Effector memory CD8-positive, alpha-beta T cell (primary cell): ENCODE measurements around the gene CFAP100.

Experiments used
- ATAC-seq: fragments of 150-1000 bp; cut with Tn5 transposase; replicated peaks from 2 replicates; pipeline ENCODE4 v1.10.0; 2021; ENCODE audit warnings: mild to moderate bottlenecking, moderate library complexity
- DNase-seq, 3 experiments: peaks; one replicate each; pipeline ENCODE4 v3.0.0; 2021
- H3K27ac Mint-ChIP-seq, 2 donors: one replicate each; pipeline ENCODE4 v1.8.0; 2022; ENCODE audit warnings: mild to moderate bottlenecking in 2 of 2, mixed read lengths in 2 of 2, moderate library complexity in 2 of 2
- H3K27me3 Mint-ChIP-seq, 2 donors: one replicate each; pipeline ENCODE4 v1.8.0; 2022; ENCODE audit warnings: mixed read lengths in 2 of 2
- H3K36me3 Mint-ChIP-seq: one replicate; pipeline ENCODE4 v1.8.0; 2022; ENCODE audit warnings: mild to moderate bottlenecking, moderate library complexity, mixed read lengths; ENCODE audit not compliant: insufficient read depth
- H3K4me1 Mint-ChIP-seq, 2 donors: one replicate each; pipeline ENCODE4 v1.8.0; 2022; ENCODE audit warnings: low read depth in 2 of 2, mixed read lengths in 2 of 2
- H3K4me3 Mint-ChIP-seq, 2 donors: one replicate each; pipeline ENCODE4 v1.8.0; 2022; ENCODE audit warnings: mild to moderate bottlenecking in 2 of 2, mixed read lengths in 2 of 2, moderate library complexity in 2 of 2
- H3K9me3 Mint-ChIP-seq, 2 donors: one replicate each; pipeline ENCODE4 v1.8.0; 2022; ENCODE audit warnings: mixed read lengths in 2 of 2

CFAP100 gene

DNA sequence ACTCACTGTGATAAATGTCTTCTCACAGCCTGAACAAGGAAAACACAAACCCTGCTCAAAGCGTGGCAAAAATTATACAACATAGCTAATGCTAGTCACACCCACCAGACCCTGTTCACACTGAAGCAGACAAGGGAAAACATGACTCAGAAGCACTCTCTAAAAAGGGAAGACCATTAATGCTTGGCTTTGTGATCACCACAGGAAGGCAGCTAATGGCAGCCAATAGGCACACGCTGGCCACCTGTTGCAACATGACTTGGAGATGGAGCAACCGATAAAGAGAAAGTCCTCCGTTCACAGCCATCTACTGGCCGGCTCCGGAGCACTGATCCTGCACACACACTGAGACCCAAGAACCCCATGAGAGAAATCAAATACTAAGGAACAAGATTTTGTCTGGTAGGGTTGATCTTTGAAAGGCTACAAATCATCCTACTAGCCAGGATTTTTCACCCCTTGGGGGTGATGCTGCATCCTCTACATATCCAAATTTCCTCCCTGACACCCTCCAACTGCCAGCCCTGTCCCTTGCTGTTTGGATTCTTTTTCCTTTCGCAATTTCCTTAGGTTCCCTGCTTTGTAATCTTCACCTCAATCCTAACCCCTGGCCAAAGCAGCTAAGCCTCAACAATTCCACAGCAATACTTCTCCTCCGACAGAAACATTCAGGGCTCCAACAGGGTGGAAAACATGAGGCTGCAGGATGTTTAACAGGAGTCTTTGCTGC, 77.7 kb downstream of the CFAP100 start:
- DNase-seq (no peak), ATAC-seq (no peak)
- H3K27me3 Mint-ChIP-seq, result no peaks in the 10 kb centered on the region
- H3K4me1 Mint-ChIP-seq, result peaks cover 50 to 52% of the 10 kb centered on the region in 2 donors
- H3K36me3 Mint-ChIP-seq, result peaks cover 76% of the 10 kb centered on the region
- peak overlapping the region; percentile 68 to 76 for H3K4me3 Mint-ChIP-seq
- peak overlapping the region; percentile 65 to 79 for H3K27ac Mint-ChIP-seq
- no peaks in the 10 kb centered on the region for H3K9me3 Mint-ChIP-seq

DNA sequence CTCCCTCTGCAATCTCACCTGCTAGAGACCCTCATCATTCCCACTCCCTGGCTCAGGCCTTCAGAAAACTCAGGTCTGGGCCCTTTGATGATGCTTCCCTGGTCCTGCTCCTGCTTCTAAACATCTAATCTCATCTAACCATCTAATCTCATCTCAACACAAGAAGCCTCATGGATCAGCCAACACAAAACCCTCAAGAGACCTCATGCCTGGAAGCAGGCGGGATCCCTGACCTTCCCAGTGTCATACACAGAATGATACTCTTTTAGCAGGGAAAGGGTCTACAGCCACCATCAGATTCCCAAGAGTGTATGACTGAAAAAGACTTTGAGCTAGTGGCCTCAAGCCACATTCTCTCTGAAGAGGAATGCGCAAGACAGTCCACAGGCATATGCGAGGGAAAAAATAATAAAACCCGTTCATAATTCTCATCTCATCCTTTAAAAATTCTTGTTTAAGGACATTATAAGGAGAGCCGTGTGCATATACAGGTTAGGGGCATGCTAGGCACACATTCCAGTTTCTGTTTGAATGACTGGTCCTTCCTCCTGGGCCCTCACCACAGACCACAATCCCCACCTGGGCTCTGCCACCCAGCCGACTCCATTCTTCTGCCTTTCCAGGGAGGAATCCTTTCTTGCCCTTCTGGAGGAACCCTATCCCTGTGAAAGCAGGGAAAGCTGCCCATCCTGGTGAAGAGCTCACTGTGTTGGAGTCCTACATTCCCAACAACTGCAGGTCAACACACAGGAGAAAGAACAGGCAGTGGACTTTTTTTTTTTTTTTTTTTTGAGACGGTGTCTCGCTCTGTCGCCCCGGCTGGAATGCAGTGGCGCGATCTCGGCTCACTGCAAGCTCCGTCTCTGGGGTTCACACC, 78.8 kb downstream of the CFAP100 start:
- H3K27me3 Mint-ChIP-seq, result no peaks in the 10 kb centered on the region
- H3K27ac Mint-ChIP-seq, result peak overlapping the region; percentile 65 to 79
- ATAC-seq (no peak), DNase-seq (no peak)
- peaks cover 65% of the 10 kb centered on the region for H3K36me3 Mint-ChIP-seq
- H3K9me3 Mint-ChIP-seq, result no peaks in the 10 kb centered on the region
- peak overlapping the region; percentile 68 to 76 for H3K4me3 Mint-ChIP-seq
- H3K4me1 Mint-ChIP-seq, result peaks cover 46 to 48% of the 10 kb centered on the region in 2 donors

DNA sequence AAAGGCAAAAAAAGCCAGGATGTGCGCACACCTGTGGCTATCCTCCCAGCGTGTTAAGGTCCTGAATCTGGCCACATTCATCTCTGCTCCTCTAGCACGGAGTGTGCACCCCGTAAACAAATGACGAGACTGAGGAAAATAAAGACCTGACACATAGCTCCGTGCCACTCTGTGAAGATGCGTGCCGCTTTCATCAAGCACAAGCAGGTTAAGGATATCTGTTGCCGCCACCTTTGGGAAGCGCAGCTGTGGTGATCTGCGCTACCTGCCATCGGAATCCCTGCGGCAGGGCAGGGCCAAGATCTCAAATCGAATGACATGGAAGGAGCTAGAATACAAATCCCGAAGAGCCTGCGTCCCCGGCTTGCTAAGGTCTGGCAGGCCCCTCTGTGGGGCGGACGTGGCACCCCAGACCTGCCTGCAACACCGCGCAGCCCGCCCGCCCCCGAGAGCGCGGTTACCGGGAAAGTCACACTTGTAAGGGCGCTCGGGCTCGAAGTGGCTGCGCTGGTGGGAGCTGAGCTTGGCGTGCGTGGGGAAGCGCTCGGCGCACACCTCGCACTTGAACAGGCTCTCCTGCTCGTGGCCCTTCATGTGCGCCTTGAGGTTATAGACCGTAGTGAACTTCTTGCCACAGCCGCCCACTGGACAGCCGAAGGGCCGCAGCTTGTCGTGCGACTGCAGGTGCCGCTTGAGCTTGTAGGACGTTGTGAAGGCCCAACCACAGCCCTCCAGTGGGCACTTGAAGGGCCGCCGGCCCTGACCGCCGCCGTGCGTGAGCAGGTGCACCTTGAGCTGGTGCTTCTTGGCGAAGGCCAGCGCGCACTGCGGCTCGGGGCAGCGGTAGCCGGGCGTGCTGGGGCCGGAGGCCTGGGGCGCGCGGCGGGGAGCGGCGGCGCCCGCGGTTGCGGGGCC, 80.0 kb downstream of the CFAP100 start:
- peaks cover 35% of the 10 kb centered on the region in 2 donors for H3K4me1 Mint-ChIP-seq
- H3K9me3 Mint-ChIP-seq, result no peaks in the 10 kb centered on the region
- peak; percentile 4 for ATAC-seq
- peak overlapping the region; percentile 68 to 76 for H3K4me3 Mint-ChIP-seq
- peaks cover 53% of the 10 kb centered on the region for H3K36me3 Mint-ChIP-seq
- peak overlapping the region; percentile 78 to 86 for H3K27ac Mint-ChIP-seq
- DNase-seq, result peak in 2 of 3 experiments; percentile 9 to 10
- no peaks in the 10 kb centered on the region for H3K27me3 Mint-ChIP-seq

DNA sequence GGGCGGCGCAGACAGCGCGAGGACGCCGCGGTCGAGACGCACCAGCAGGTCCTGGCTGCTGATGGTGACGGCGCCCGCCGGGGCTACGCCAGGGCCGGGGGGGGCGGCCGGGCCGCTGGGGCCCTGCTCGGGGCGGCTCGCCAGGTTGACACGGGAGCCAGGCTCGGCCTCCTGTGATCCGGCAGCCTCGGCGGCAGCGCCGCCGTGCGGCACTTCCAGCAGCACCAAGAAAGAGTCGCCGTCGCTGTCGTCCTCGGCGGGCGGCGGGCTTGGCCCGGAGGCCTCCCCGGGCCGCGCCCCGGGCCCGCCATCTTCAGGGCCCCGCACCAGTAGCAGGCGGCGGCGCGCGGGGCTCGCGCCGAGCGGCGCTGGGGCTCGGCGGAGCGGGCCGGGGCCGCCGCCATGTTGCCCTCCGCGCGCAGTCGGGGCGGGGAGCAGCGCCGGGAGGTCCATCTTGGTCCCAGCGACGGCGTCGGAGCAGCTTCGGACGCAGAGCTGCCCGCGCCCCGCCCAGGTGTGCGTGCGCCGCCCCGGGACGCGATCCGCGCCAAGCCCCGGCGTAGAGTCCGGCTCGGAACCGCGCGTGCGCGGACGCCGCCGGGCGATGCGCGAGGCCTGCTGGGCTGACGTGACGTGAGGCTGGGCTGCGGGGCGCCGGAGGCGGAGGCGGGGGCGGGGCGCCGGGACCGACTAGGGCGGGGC, 80.9 kb downstream of the CFAP100 start, which contains the start of gene ZXDC:
ZXDC (minus strand) TSS at position 479 of the 702 bp plus-strand sequence; CDS start at position 453, 26 bp downstream.
- ATAC-seq (peak; percentile 77), DNase-seq (peak; percentile 81 to 86 (median 83))
- Mint-ChIP-seq H3K9me3 (no peaks in the 10 kb centered on the region), H3K27me3 (no peaks in the 10 kb centered on the region), H3K4me1 (peaks cover 31% of the 10 kb centered on the region in 2 donors), H3K36me3 (peaks cover 48% of the 10 kb centered on the region), H3K4me3 (peak within 1 kb of the TSS; percentile 68 to 76), H3K27ac (peak within 1 kb of the TSS; percentile 78 to 86)

DNA sequence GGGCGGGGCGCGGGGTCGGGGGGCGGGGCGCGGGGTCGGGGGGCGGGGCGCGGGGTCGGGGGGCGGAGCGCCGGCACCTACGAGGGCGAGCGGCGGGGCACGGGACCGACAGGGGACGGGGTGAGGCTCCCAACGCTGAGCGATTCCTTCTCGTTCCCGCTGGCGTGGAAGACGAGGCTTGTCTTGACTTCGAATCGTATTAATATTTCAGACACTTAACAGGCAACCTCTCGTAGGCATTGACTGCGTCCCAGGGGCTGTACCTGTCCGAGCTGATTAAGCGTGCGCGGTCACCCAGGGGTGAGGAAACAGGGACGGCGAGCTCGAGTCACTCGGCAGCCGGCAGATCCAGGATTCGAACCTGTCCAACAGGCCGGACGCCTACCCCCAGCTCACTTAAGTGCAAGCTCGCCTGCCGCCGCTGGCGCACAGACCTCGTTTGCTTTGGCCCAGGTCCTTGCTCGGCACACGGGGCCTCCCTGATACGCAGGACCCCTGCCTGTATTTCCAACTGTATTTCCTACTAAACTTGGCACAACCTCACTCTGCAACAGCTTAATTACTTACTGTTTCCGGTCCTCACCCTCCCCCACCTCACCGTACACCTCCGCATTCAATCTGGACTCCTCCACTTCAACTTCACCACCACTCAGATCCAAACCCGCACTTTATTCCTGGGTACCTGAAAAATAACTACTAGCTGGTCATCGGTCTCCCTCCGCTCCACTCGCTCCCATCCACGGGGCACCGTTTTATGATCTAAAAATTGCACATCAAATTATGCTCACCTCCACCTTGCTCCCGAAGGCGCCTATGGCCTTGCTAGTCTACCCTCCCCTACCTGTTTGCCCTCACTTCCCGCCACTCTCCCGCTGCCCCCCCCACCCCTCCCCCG, 81.7 kb downstream of the CFAP100 start:
- Mint-ChIP-seq H3K36me3 (peaks cover 40% of the 10 kb centered on the region), H3K4me3 (peak overlapping the region; percentile 68 to 76), H3K27ac (peak overlapping the region; percentile 56 to 65), H3K9me3 (no peaks in the 10 kb centered on the region), H3K4me1 (peaks cover 31% of the 10 kb centered on the region in 2 donors), H3K27me3 (no peaks in the 10 kb centered on the region)
- DNase-seq (peak in 1 of 3 experiments; percentile 56), ATAC-seq (peak; percentile 32)

DNA sequence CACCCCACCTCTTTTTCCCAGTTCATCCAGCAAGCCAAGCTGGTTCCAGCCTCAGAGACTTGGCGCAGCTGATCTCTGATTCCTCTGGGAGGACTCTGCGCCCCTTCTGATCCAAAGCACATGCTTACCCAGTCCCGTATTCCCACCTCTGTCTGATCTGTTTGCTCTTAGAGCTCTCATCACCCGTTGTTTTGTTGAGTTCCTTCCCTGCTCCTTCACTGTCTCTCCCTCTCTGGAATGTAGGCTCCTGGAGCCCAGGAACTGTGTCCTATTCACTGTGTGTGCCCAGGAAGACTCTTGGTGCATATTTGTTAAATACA, 82.3 kb downstream of the CFAP100 start:
- H3K36me3 Mint-ChIP-seq, result peaks cover 34% of the 10 kb centered on the region
- H3K9me3 Mint-ChIP-seq, result no peaks in the 10 kb centered on the region
- H3K27me3 Mint-ChIP-seq, result no peaks in the 10 kb centered on the region
- peak overlapping the region in 1 of 2 donors; percentile 56 for H3K27ac Mint-ChIP-seq
- ATAC-seq, result no peak
- no peak for DNase-seq
- H3K4me1 Mint-ChIP-seq, result peaks cover 31% of the 10 kb centered on the region in 2 donors
- H3K4me3 Mint-ChIP-seq, result peak overlapping the region; percentile 68 to 76

DNA sequence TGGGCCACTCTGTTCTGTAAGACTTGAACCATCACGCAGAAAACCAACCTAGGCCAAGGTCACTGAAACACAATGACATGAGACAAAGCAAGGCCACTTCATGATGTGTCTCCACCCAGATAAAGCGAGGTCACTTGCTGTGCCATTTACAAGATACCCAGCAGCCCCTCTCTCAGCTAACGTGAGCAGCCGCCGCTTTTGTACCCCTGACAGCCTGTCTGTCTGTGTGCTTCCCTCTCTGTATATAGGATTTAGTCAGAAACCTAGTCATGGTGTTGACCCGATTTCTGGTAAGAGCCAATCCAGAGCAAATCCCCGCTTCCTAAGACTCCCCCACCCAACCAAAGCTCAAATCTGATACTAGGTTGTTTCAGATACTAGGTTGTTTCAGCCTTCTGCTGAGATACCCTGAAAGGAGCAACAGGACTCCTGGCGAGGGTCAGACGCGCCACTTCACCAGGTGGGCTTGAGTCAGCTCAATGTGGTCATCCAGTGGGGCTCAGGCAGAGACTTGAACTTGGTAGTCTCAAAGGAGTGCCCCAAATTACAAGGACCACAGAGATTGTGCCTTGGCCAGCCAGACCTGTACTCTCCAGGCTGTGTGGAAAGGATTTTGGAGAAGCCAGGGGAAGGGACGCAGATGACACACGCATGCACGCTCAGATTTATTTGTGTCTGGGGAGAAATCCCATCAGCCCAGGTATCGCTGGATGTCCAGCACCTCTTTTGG, 84.0 kb downstream of the CFAP100 start:
- Mint-ChIP-seq H3K4me1 (peaks cover 14 to 15% of the 10 kb centered on the region in 2 donors), H3K9me3 (no peaks in the 10 kb centered on the region), H3K36me3 (peaks cover 21% of the 10 kb centered on the region), H3K27me3 (no peaks in the 10 kb centered on the region), H3K4me3 (no peak overlapping the region), H3K27ac (no peak overlapping the region)
- no peak for ATAC-seq
- DNase-seq, result no peak

DNA sequence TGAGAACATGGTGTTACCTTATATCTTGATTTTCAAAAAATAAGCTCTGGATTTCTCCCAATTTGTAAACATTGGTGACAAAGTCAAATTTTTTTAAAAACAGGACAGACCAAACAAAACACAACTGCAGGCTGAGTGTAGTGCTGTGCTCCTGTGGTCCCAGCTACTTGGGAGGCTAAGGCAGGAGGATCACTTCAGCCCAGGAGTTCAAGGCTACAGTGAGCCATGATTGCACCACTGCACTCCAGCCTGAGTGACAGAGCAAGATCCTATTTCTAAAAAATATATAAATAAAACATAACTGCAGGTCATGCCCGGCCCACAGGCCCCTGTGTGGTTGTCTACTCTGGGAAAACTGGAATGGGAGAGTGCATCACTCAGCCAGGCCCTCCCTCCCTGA, 84.9 kb downstream of the CFAP100 start:
- H3K9me3 Mint-ChIP-seq, result no peaks in the 10 kb centered on the region
- DNase-seq (no peak), ATAC-seq (no peak)
- peaks cover 6 to 7% of the 10 kb centered on the region in 2 donors for H3K4me1 Mint-ChIP-seq
- H3K4me3 Mint-ChIP-seq, result no peak overlapping the region
- no peaks in the 10 kb centered on the region for H3K27me3 Mint-ChIP-seq
- H3K27ac Mint-ChIP-seq, result no peak overlapping the region
- H3K36me3 Mint-ChIP-seq, result peaks cover 20% of the 10 kb centered on the region

DNA sequence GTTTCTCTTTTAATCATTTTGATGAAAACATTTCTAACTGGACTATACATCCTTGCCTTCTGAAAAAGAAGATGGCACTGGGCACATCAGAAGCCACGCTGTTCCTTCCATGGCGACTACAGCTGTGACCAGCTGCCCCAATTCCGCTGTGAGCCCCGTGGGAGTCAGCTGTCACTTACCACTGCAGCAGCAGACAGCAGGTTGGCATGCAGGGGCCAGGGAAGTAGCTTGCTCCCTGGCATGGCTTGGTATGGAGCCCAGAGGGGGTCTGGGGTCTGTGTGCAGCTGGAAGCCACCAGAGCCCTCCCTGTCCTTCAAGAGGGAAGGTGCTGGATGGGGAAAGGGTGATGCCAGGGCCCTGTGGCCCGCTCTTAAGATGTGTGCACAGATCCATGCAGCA, 85.5 kb downstream of the CFAP100 start:
- Mint-ChIP-seq H3K9me3 (no peaks in the 10 kb centered on the region), H3K4me3 (no peak overlapping the region), H3K4me1 (peaks cover 4% of the 10 kb centered on the region in 2 donors), H3K36me3 (peaks cover 20% of the 10 kb centered on the region), H3K27ac (peak overlapping the region in 1 of 2 donors; percentile 25), H3K27me3 (no peaks in the 10 kb centered on the region)
- DNase-seq (no peak), ATAC-seq (no peak)

DNA sequence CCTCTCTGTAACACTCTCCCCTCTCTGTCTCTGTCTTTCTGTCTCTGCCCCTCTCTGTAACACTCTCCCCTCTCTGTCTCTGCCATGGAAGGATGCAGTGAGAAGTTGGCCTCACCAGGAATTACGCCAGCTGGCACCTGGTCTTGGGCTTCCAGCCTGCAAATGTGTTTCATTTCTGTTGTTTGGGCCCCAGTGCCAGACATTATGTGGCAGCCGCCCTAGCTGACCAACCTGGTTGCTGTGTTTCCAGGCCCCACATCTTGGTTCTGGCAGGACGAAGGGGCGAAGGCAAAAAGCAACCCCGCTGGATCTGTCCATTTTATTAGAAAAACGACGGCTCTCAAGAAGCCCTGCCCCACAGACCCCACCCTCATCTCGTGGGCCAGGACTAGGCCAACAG, 86.2 kb downstream of the CFAP100 start:
- Mint-ChIP-seq H3K4me3 (no peak overlapping the region), H3K27ac (peak overlapping the region in 1 of 2 donors; percentile 25)

DNA sequence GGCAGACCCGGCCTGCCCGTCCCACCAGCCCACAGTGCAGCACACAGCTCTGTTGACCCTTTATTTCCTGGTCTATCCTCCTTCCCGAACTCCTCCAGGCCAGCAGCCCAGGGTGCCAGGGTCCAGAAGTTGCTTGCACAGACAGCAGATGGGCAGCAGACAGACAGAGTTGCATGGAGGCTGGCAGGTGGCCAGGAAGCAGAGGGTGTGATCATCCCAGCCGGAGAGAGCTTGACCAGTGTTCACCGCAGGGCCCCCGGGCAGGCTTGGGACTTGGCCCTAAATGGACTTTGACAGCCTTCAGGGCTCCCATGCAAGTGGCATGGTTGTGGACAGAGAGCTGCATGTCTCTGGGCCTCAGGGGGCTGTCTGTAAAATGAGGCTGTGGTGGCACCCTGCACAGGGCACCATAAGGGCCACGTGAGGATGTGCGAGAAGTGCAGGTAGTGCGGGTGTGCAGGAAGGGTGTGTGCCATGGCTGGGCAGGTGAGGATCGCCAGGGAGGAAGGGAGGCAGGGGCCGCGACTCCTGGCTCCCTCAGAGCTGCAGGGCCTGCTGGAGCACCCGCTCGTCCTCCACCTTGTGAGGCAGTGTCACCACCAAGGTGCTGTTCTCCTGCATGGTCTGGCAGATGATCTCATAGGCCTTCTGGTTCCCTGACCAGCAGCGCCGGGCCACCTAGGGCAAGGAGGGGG, 87.2 kb downstream of the CFAP100 start:
- Mint-ChIP-seq H3K27me3 (no peaks in the 10 kb centered on the region), H3K27ac (no peak overlapping the region), H3K9me3 (no peaks in the 10 kb centered on the region), H3K4me3 (no peak overlapping the region), H3K4me1 (peaks cover 5 to 6% of the 10 kb centered on the region in 2 donors), H3K36me3 (peaks cover 12% of the 10 kb centered on the region)
- no peak for ATAC-seq
- DNase-seq, result no peak

More for the DNA sequence above, 86.2 kb downstream of the CFAP100 start:
- no peak for ATAC-seq
- Mint-ChIP-seq H3K4me1 (peaks cover 4% of the 10 kb centered on the region in 2 donors), H3K27me3 (no peaks in the 10 kb centered on the region), H3K36me3 (peaks cover 20% of the 10 kb centered on the region), H3K9me3 (no peaks in the 10 kb centered on the region)
- DNase-seq, result no peak
